ENCODE results near the gene SNX11.

DNA sequence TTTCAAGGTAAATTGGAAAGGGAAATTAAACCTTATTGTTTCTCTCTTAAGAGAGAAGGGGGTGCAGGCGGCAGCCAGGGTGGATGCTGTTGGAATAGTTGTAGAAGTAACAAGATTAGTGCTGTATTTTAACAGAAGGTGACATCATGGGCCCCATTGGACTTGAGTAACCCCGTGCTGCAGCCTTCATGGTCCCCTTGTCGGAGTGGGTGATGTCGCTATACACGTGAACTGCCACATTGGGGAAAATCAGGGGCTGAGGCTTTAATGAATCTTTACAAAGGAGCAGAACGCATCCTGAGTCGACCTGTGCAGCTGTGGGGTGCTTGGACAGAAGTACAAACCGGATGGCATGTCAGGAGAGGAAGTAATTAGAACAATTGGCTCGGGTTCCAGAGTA lies 3.2 kb downstream of the SNX11 start:
- TF ChIP-seq CTCF (conservative IDR thresholded peaks at IDR 0.05) (no peak), ZFX (IDR thresholded peaks at IDR 0.05) (no peak)

All from C4-2B (cell line).